NB4 (cell line): Measurements from ENCODE around the gene MIS18BP1.

Experiments
- TF ChIP-seq, protein P1 (sequence below): IDR thresholded peaks from one replicate; pipeline ENCODE4 v1.5.1; 2012; ENCODE audit warnings: low read depth, low read length
- TF ChIP-seq, protein P2 (sequence below): IDR thresholded peaks from 2 replicates; pipeline ENCODE4 v1.6.1; 2011; ENCODE audit warnings: low read depth, low read length

DNA sequence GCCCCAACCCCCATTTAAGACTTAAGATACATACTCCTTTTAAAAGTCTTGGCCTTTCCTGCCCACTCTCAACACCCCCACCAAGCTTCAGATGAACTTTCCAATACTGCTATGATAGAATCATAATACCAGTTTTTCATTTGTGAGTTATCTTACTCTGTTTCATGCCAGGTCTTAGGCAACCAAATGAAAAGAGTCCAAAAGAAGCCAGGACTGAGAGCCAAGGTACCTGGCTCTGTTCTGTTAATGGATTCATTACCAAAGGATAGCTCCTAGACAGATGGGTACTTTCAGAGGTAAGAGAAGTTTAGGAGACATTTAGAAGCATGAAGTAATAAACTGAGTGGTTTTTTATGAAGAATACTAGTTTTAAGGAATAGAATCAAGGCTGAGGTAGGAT lies 83.1 kb downstream of the MIS18BP1 start:
- TF ChIP-seq, protein P1, sequence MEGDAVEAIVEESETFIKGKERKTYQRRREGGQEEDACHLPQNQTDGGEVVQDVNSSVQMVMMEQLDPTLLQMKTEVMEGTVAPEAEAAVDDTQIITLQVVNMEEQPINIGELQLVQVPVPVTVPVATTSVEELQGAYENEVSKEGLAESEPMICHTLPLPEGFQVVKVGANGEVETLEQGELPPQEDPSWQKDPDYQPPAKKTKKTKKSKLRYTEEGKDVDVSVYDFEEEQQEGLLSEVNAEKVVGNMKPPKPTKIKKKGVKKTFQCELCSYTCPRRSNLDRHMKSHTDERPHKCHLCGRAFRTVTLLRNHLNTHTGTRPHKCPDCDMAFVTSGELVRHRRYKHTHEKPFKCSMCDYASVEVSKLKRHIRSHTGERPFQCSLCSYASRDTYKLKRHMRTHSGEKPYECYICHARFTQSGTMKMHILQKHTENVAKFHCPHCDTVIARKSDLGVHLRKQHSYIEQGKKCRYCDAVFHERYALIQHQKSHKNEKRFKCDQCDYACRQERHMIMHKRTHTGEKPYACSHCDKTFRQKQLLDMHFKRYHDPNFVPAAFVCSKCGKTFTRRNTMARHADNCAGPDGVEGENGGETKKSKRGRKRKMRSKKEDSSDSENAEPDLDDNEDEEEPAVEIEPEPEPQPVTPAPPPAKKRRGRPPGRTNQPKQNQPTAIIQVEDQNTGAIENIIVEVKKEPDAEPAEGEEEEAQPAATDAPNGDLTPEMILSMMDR: no peak
- TF ChIP-seq, protein P2, sequence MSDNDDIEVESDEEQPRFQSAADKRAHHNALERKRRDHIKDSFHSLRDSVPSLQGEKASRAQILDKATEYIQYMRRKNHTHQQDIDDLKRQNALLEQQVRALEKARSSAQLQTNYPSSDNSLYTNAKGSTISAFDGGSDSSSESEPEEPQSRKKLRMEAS: no peak
